Nephron progenitor cell (in vitro differentiated cells): ENCODE results near the gene HADH.

Experiments
- DNase-seq: peaks from one replicate; pipeline ENCODE4 v3.0.0; 2021
- H3K27ac Mint-ChIP-seq: 2 replicates; pipeline ENCODE4 v1.8.0; 2021; ENCODE audit warnings: mild to moderate bottlenecking, moderate library complexity, mixed read lengths
- H3K27me3 Mint-ChIP-seq: 2 replicates; pipeline ENCODE4 v1.8.0; 2021; ENCODE audit warnings: mild to moderate bottlenecking, low read depth, mixed read lengths; ENCODE audit not compliant: poor library complexity
- H3K36me3 Mint-ChIP-seq: 2 replicates; pipeline ENCODE4 v1.8.0; 2021; ENCODE audit warnings: low read depth, mixed read lengths
- H3K4me1 Mint-ChIP-seq: 2 replicates; pipeline ENCODE4 v1.8.0; 2021; ENCODE audit warnings: mixed read lengths
- H3K4me3 Mint-ChIP-seq: 2 replicates; pipeline ENCODE4 v1.8.0; 2021; ENCODE audit warnings: mild to moderate bottlenecking, moderate library complexity, mixed read lengths
- H3K9me3 Mint-ChIP-seq: 2 replicates; pipeline ENCODE4 v1.8.0; 2021; ENCODE audit warnings: mild to moderate bottlenecking, moderate library complexity, mixed read lengths
- CTCF ChIP-seq: fragments of 200-600 bp; sonication (generic); IDR thresholded peaks from 2 replicates; pipeline ENCODE4 v1.5.0; 2021; ENCODE audit warnings: antibody characterized with exemption

The HADH gene

DNA sequence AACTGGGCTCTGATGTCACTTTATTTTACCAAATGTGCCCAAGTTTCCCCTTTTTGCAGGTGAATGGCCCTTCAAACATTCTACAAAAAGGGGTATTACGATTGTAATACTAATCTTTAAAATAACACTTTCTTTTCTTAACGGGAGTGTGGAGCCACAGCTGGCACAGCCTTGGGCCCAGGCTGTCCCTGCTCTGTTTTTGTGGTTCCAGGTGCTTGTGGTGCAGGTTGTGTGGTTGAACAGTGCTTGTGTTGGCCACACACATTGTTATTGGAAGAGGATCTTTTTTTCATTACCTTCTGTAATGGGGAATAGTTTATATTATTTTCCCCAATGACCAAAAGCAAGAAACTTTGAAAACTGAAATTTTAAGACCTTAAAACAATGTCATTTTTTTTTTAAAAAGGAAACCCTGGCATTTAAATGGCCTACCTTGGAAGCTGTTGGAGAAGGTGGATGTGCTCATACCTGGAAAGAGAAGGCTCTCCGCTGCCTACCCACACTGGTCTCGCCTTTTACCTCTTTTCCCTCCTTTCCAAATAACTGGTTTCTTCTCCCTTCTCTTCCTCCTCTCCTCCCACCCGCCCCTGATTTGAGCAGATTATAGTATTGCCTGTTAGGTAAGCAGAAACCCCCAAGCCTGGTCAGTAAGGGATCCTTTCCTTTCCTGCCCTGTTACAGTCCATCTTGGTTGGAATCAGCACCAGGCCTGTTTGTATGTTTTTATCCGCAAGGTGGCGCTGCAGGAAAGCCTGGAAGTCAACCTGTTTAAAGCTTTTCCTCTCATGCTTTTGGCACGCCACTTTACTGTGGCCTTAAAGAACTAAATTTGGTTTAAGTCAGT lies 28.6 kb downstream of the HADH start:
- Mint-ChIP-seq H3K27me3 (peaks cover 3% of the 10 kb centered on the region), H3K4me3 (no peak overlapping the region), H3K4me1 (peaks cover 31% of the 10 kb centered on the region), H3K27ac (no peak overlapping the region), H3K36me3 (peaks cover 56% of the 10 kb centered on the region), H3K9me3 (no peaks in the 10 kb centered on the region)
- TF ChIP-seq CTCF: peak; percentile 90
- peak; percentile 89 for DNase-seq

GRCh38 chr4:108018884-108019187 lies 29.1 kb downstream of the HADH start:
- DNase-seq: no peak
- Mint-ChIP-seq H3K27ac (no peak overlapping the region), H3K36me3 (peaks cover 60% of the 10 kb centered on the region), H3K4me3 (no peak overlapping the region), H3K4me1 (peaks cover 31% of the 10 kb centered on the region), H3K9me3 (no peaks in the 10 kb centered on the region), H3K27me3 (peaks cover 3% of the 10 kb centered on the region)
- TF ChIP-seq CTCF: no peak

DNA sequence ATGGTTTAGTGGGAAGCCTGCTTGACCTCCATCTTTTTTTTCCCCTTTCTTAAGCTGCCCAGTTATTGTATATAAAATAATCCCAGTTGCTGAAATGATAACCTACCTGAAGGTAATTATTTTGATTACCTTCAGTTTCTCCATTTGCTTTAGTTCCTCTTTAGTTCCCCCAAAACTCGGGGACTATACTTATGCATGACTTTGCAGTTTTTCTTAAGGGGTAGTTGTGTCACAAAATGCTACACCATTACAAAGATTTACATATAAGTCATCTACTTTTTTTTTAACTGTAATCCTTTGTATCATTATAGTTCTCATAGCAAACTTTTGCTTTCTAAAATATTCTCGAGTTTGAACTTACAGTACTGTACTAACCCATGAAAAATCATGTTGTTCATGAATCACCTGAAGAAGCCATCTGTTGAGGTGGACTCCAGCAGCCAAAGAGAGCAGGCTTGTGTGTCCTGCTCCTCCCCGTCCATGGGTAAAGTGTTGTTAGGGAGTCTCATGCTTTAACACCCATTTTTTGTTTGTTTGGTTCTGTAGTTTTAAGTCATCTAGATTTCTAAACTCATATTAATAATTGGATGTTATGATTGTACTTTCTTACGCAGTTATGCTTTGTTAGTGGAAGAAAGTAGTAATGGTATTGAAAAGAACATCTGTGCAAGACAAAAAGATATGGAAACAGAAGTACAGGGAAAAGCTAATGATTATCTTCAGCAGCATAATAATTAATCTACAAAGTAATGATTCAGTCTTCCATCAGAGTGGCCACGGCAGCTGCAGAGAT lies 34.6 kb downstream of the HADH start:
- TF ChIP-seq CTCF: no peak
- H3K4me1 Mint-ChIP-seq: peaks cover 55% of the 10 kb centered on the region
- H3K27ac Mint-ChIP-seq: no peak overlapping the region
- no peak overlapping the region for H3K4me3 Mint-ChIP-seq
- peaks cover 63% of the 10 kb centered on the region for H3K36me3 Mint-ChIP-seq
- no peaks in the 10 kb centered on the region for H3K9me3 Mint-ChIP-seq
- peaks cover 3% of the 10 kb centered on the region for H3K27me3 Mint-ChIP-seq
- no peak for DNase-seq

DNA sequence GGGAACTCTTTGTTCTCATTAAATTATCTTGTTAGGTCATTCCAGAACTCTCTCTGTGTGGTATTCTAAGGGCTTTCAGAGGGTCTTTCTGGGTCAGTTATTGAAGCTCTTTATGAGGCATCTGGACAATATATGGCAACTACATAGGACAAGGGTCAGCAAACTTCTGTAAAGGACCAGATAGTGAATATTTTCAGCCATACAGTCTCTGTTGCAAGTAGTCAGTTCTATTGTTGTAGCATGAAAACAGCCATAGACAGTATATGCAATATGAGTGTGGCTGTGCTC lies 35.1 kb downstream of the HADH start:
- TF ChIP-seq CTCF: no peak
- Mint-ChIP-seq H3K9me3 (no peaks in the 10 kb centered on the region), H3K4me3 (no peak overlapping the region), H3K27ac (no peak overlapping the region), H3K27me3 (no peaks in the 10 kb centered on the region), H3K36me3 (peaks cover 63% of the 10 kb centered on the region), H3K4me1 (peaks cover 55% of the 10 kb centered on the region)
- no peak for DNase-seq

GRCh38 chr4:108029016-108029720 lies 39.5 kb downstream of the HADH start:
- DNase-seq: no peak
- H3K27ac Mint-ChIP-seq: peak overlapping the region; percentile 23
- no peak for TF ChIP-seq CTCF
- H3K27me3 Mint-ChIP-seq: peaks cover 4% of the 10 kb centered on the region
- H3K4me3 Mint-ChIP-seq: no peak overlapping the region
- no peaks in the 10 kb centered on the region for H3K9me3 Mint-ChIP-seq
- H3K4me1 Mint-ChIP-seq: peaks cover 47% of the 10 kb centered on the region
- peaks cover 59% of the 10 kb centered on the region for H3K36me3 Mint-ChIP-seq
